Upper lobe of left lung (tissue), 6 donors: ENCODE results near the gene ATP8B3. TPM values are rescaled to one million over a fixed set of nuclear protein-coding genes. Genes with fewer than 3 reads are reported as not detected.

Source experiments
- ATAC-seq, 2 donors: fragments of 200-7000 bp; cut with Tn5 transposase; one replicate each; pipeline ENCODE4 v1.9.1; 2022; ENCODE audit warnings: mild to moderate bottlenecking in 2 of 2, moderate library complexity in 2 of 2; ENCODE audit not compliant: low FRiP score in 2 of 2
- DNase-seq, 2 donors: peaks; one replicate each; pipeline ENCODE4 v3.0.0-alpha.2; 2019 to 2020
- H3K27ac ChIP-seq, 4 donors: fragments of 200-600 bp; sonication (generic); one replicate each; pipeline ENCODE4 v1.5.1; 2016 to 2019
- H3K27me3 ChIP-seq, 4 donors: fragments of 200-600 bp; sonication (generic); one replicate each; pipeline ENCODE4 v1.5.1; 2017 to 2019
- H3K36me3 ChIP-seq, 4 donors: fragments of 200-600 bp; sonication (generic); one replicate each; pipeline ENCODE4 v1.5.1; 2016 to 2019
- H3K4me1 ChIP-seq, 4 donors: fragments of 200-600 bp; sonication (generic); one replicate each; pipeline ENCODE4 v1.5.1; 2018 to 2019
- H3K4me3 ChIP-seq, 4 donors: fragments of 200-600 bp; sonication (generic); one replicate each; pipeline ENCODE4 v1.5.1; 2017 to 2019; ENCODE audit warnings: mild to moderate bottlenecking in 2 of 4, moderate library complexity in 1 of 4
- H3K9me3 ChIP-seq, 4 donors: fragments of 200-600 bp; sonication (generic); one replicate each; pipeline ENCODE4 v1.5.1; 2018 to 2019
- EP300 ChIP-seq, 4 donors: sonication (generic); formaldehyde crosslinking; IDR thresholded peaks; one replicate each; pipeline ENCODE4 v1.5.1; 2017; ENCODE audit warnings: antibody characterized with exemption in 4 of 4, control low read depth in 2 of 4
- POLR2A ChIP-seq, 4 donors: fragments of 450-650 bp; IDR thresholded peaks; one replicate each; pipeline ENCODE4 v1.5.1; 2016 to 2017; ENCODE audit warnings: antibody characterized with exemption in 4 of 4, mild to moderate bottlenecking in 2 of 4
- POLR2AphosphoS5 ChIP-seq, 2 donors: sonication (generic); formaldehyde crosslinking; IDR thresholded peaks; one replicate each; pipeline ENCODE4 v1.5.1; 2017; ENCODE audit warnings: antibody characterized with exemption in 2 of 2
- WGBS, 2 donors: methylation state at CpG; one replicate each; pipeline ENCODE4 v1.1.5; 2017 to 2018; 5-methylcytosine and 5-hydroxymethylcytosine counted together
- total RNA-seq, 6 donors: library from RNA; depleted of rRNA in 4 of 6; stranded (reverse); fragments of >200 nt in 4 of 6; gene quantifications; one replicate each; pipeline versions ENCODE4 v1.1.0 to v1.2.1, GENCODE V29; 2016 to 2021
- TF ChIP-seq, protein P1 (sequence below), 6 experiments: fragments of 450-650 bp in 4 of 6; fragments of 200-600 bp in 2 of 6; sonication (generic) in 2 of 6; IDR thresholded peaks; one replicate each; pipeline ENCODE4 v1.5.1; 2016 to 2019; ENCODE audit warnings: antibody characterized with exemption in 6 of 6
- donor health status: DM: no; HTN: no; CAD: no; lungs with moderate emphysema.
- donor health status: DM: no; HTN: yes; CAD: no; lungs with severe emphysema.

Gene ATP8B3
- total RNA-seq, 6 donors from 2014 or later: under 0.01 to 6.2 (median 1.1) TPM

DNA sequence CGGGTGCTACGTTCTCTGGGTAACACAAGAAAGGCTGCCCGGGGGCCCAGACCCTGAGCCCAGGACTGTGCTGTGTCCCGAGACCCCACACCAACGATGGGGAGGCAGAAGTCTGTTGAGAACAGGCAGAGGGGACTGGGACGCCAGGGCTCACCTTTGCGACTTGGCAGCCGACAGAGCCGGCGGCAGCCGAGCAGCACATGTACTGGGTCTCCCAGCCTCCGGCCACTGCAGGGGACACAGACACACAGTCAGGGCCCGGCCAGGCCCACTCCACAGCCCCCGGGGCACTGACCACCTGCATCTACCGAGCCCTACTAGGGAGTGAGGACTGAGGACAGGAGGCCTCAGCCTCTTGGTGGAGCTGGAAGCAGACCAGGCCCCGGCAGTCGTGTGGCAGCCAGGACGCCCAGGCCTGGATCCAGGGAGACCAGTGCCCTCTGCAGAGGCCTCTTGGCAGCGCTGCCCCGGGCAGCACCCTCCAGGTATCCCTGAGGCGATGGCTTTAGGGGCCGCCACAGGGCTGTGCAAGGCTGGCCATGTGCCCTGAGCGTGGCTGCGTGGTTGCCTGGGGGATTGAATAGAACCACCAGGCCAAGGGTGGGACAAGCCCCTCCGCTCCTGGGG is 5.6 kb upstream of the ATP8B3 start:
- Histone ChIP-seq H3K27ac (no peak overlapping the region), H3K4me3 (no peak overlapping the region), H3K9me3 (no peaks in the 10 kb centered on the region), H3K36me3 (peaks cover 41 to 83% (median 74%) of the 10 kb centered on the region in 4 donors), H3K4me1 (peaks cover 8 to 11% (median 8%) of the 10 kb centered on the region in 4 donors), H3K27me3 (no peaks in the 10 kb centered on the region)
- TF ChIP-seq EP300 (IDR thresholded peaks at IDR 0.05) (no peak), POLR2A (IDR thresholded peaks at IDR 0.05) (no peak), POLR2AphosphoS5 (IDR thresholded peaks at IDR 0.05) (no peak)
- TF ChIP-seq, protein P1, sequence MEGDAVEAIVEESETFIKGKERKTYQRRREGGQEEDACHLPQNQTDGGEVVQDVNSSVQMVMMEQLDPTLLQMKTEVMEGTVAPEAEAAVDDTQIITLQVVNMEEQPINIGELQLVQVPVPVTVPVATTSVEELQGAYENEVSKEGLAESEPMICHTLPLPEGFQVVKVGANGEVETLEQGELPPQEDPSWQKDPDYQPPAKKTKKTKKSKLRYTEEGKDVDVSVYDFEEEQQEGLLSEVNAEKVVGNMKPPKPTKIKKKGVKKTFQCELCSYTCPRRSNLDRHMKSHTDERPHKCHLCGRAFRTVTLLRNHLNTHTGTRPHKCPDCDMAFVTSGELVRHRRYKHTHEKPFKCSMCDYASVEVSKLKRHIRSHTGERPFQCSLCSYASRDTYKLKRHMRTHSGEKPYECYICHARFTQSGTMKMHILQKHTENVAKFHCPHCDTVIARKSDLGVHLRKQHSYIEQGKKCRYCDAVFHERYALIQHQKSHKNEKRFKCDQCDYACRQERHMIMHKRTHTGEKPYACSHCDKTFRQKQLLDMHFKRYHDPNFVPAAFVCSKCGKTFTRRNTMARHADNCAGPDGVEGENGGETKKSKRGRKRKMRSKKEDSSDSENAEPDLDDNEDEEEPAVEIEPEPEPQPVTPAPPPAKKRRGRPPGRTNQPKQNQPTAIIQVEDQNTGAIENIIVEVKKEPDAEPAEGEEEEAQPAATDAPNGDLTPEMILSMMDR (IDR thresholded peaks at IDR 0.05): no peak
- no peak for ATAC-seq
- 95 to 96% methylated on average over 11 to 23 of the region's 25 CpGs for WGBS, 2 donors
- peak in 1 of 2 donors; percentile 76 for DNase-seq

DNA sequence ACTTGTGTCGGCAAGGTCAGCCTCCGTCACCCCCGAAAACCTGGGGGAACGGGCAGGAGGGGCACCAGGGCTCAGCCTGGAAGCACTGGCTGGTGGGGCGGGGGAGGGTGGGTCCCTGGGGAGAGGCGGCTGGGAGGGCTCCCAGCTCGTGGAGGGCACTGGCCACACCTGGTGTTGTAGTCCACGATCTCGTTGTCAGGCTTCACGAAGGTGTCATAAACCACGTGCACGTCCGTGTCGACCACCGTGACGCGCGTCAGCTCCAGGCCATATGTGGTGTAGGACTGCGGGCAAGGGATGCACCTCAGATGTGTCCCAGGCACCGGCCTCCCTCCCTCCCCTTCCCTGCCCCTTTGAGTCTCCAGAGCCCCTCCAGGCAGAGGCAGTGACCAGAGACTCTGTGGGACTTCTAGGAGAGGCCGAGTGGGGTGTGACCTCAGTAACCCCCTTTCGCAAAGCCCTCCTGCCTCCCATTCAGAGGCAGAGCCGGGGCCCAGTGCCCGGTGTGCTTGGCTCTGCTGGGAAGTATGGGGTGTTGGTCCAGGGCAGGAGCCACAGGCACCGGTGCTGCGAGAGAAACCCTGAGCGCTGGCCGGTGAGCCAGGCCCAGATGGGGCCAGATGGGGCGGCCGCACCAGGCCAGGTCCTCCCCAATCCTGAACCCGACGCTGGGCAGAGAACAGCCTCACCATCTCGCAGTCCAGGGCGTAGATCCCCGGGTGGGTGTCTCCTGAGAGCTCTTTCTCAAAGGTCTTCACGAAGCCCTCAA is 4.6 kb upstream of the ATP8B3 start:
- no peaks in the 10 kb centered on the region for H3K9me3 ChIP-seq
- TF ChIP-seq, protein P1 (IDR thresholded peaks at IDR 0.05): no peak
- TF ChIP-seq POLR2A (IDR thresholded peaks at IDR 0.05) (no peak), POLR2AphosphoS5 (IDR thresholded peaks at IDR 0.05) (no peak), EP300 (IDR thresholded peaks at IDR 0.05) (no peak)
- 94 to 95% methylated on average over 19 to 35 of the region's 36 CpGs for WGBS, 2 donors
- peaks cover 38 to 73% (median 65%) of the 10 kb centered on the region in 4 donors for H3K36me3 ChIP-seq
- peaks cover 12 to 16% (median 14%) of the 10 kb centered on the region in 4 donors for H3K4me1 ChIP-seq
- DNase-seq: peak in 1 of 2 donors; percentile 58
- no peak overlapping the region for H3K27ac ChIP-seq
- ATAC-seq: no peak
- H3K27me3 ChIP-seq: no peaks in the 10 kb centered on the region
- H3K4me3 ChIP-seq: no peak overlapping the region

DNA sequence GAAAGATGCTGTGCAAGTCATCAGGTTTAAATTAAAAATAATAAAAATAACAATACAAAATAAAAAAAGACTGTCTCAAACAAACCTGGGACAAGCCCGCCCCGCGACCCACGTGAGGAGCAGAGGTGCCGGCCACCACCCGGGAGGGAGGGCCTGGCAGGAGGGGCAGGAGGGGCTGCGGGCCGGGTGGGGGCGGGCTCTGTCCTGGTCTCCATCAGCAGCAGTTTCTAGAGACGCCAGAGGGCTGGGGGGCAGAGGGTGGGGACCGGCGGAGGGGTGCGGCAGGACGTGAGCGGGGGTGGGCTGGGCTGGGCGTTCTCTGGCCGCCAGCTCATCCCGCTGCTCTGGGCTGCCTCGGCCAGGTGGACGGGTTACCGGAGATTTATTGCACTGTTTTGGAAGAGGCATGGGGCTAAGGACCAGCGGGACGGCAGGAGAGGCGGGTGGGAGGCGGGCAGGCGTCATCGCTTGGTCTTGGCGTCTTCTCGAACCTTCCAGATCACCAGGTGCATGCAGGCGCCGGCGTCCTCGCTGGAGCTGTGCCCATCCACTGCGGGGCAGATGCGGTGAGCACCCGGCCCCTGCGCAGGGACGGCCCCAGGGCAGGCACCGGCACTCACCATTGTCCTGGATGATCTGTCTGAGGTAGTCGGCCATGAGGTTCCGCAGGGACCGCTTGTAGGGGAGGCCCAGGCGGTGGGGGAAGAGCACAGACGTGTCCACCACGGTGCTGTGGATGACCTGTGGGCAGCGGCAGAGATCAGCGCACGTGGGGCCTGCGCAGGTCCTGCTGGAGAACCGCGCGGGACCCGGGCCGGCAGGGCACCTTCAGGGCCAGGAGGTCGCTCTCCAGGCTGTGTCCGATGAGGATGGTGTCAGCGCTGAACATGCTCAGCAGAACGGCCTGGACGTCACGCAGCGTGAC is 3.8 kb upstream of the ATP8B3 start:
- Histone ChIP-seq H3K4me1 (peaks cover 12 to 21% (median 18%) of the 10 kb centered on the region in 4 donors), H3K27me3 (no peaks in the 10 kb centered on the region), H3K4me3 (no peak overlapping the region), H3K27ac (no peak overlapping the region), H3K9me3 (no peaks in the 10 kb centered on the region), H3K36me3 (peaks cover 38 to 65% (median 59%) of the 10 kb centered on the region in 4 donors)
- ATAC-seq (no peak), DNase-seq (peak in 1 of 2 donors; percentile 84)
- 93% methylated on average over 40 to 46 of the region's 61 CpGs for WGBS, 2 donors
- TF ChIP-seq, protein P1 (IDR thresholded peaks at IDR 0.05): no peak
- no peak for TF ChIP-seq POLR2A (IDR thresholded peaks at IDR 0.05)
- no peak for TF ChIP-seq EP300 (IDR thresholded peaks at IDR 0.05)
- TF ChIP-seq POLR2AphosphoS5 (IDR thresholded peaks at IDR 0.05): no peak

DNA sequence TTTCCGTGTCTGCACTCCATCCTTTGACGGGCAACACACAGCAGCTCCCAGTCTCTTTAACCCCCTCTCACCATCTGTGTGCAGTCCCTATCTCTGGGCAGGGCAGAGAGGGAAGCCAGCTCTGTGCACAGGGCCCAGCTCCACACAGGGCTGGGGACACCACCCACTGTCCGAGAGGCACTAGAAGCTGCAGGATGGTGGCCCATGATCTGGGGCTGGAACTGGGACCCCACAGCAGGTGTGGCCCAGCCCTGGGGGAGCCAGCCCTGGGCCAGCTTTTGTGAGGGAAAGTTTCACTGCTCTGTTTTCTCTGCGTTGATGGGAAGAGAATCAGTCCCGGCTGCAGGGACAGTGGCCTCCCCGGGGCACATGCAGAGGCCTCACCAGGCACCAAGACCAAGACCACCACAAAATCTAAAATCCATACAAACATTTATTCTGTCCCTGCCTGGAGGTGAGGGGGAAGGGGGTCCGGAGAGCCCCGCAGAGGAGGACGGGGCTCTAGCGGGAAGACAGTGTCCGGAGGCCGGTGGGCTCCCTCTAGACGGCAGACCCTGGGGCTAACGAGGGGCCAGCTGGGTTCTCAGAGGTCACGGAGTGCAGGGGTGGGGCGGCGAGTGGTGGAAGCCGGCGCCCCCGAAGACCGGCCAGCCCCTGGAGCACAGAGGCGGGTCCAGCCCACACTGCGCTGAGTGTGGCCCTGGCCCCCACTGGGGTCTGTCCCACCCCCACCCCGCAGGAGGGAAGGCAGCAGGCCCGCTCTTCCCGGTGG is 2.9 kb upstream of the ATP8B3 start:
- WGBS, 2 donors: 88 to 91% methylated on average over 24 to 26 of the region's 26 CpGs
- Histone ChIP-seq H3K4me3 (no peak overlapping the region), H3K9me3 (no peaks in the 10 kb centered on the region), H3K27ac (no peak overlapping the region), H3K27me3 (no peaks in the 10 kb centered on the region), H3K36me3 (peaks cover 36 to 56% (median 51%) of the 10 kb centered on the region in 4 donors), H3K4me1 (peaks cover 12 to 21% (median 18%) of the 10 kb centered on the region in 4 donors)
- ATAC-seq (no peak), DNase-seq (peak in 1 of 2 donors; percentile 69)
- no peak for TF ChIP-seq POLR2AphosphoS5 (IDR thresholded peaks at IDR 0.05)
- TF ChIP-seq, protein P1 (IDR thresholded peaks at IDR 0.05): no peak
